Peyer's patch (tissue), 4 donors: ENCODE results near the gene FANK1.

Experiments used
- CTCF ChIP-seq, 6 experiments: fragments of 450-650 bp in 4 of 6; fragments of 200-600 bp in 2 of 6; sonication (generic) in 1 of 6; IDR thresholded peaks; one replicate each; pipeline ENCODE4 v1.5.1; 2017 to 2019; ENCODE audit warnings: antibody characterized with exemption in 6 of 6, mild to moderate bottlenecking in 3 of 6, moderate library complexity in 1 of 6
- POLR2A ChIP-seq, 2 donors: fragments of 450-650 bp; IDR thresholded peaks; one replicate each; pipeline ENCODE4 v1.5.1; 2017; ENCODE audit warnings: antibody characterized with exemption in 2 of 2, mild to moderate bottlenecking in 2 of 2, moderate library complexity in 2 of 2

DNA sequence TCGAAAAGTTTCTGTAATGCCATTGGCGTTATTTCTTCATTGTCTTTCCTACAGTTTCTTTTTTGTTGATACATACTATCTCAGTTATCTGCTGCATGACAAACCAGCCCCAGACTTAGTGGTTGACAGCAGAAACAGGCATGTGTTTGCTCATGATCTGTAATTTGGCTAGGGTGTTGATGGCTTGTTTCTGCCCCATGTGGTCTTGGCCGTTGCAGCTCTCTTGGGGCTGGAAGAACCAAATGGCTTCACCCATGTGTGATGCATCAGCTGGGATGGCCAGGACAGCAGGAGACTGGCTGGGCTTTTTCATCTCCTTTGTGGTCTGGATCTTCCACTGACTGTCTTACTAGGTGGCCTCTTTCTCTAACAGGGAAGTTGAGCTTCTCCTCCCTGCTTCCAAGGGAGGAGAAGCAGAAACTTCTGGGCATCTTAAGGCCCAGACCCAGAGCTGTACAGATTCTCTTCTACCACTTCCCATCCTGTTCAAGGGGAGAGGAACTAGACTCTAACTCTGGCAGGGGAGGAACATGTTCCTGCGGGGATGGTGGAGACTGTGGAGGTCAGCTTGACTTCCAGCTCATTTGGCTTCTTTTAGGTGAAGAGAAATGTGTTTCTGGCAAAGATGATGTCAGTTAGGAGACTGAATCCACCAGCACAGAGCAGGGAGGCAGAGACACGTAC, 89.3 kb downstream of the FANK1 start:
- no peak for TF ChIP-seq CTCF (IDR thresholded peaks at IDR 0.05)
- no peak for TF ChIP-seq POLR2A (IDR thresholded peaks at IDR 0.05)
